ENCODE results near the gene PSD2. TPM values are rescaled to one million over a fixed set of nuclear protein-coding genes. Genes with fewer than 3 reads are reported as not detected.

Gene PSD2
- total RNA-seq, 1 experiment from 2014 or later: 0.79 TPM

- H3K9me3 ChIP-seq (ENCODE audit: control insufficient read depth in 1 of 2, insufficient read depth in 1 of 2, low read depth in 1 of 2, low read length in 2 of 2): no peaks in the 10 kb centered on the region
Measured at GRCh38 chr5:139844472-139845145, 49.0 kb downstream of the PSD2 start.

More at GRCh38 chr5:139844472-139845145, 49.0 kb downstream of the PSD2 start:
- Histone ChIP-seq H3K9ac (ENCODE audit: low read length) (no peak overlapping the region), H3K4me1 (ENCODE audit: control insufficient read depth in 1 of 2, insufficient read depth in 2 of 2, low read length in 2 of 2) (peaks cover 0 to 13% of the 10 kb centered on the region in 2 experiments; a peak in 2 of 4 replicates), H3K4me2 (ENCODE audit: low read length) (0 out of 2 replicates have a peak overlapping the region, but pooled peaks have one; percentile 29), H4K20me1 (ENCODE audit: insufficient read depth) (no peaks in the 10 kb centered on the region), H3K36me3 (ENCODE audit: control insufficient read depth in 1 of 2, insufficient read depth in 2 of 2, low read length in 2 of 2) (no peaks in the 10 kb centered on the region), H3K27me3 (ENCODE audit: insufficient read depth, low read length) (no peaks in the 10 kb centered on the region), H3K4me3 (replicated peaks in 1 of 2; ENCODE audit: low read depth in 1 of 2, low read length in 2 of 2) (no peak overlapping the region), H3K27ac (ENCODE audit: low read depth, low read length) (no peak overlapping the region), H2AFZ (ENCODE audit: low read depth, low read length, poor library complexity, severe bottlenecking) (peak overlapping the region; percentile 63), H3K9me2 (ENCODE audit: insufficient read depth) (no peaks in the 10 kb centered on the region), H3K79me2 (ENCODE audit: insufficient read depth, low read length) (no peaks in the 10 kb centered on the region)
- DNase-seq (ENCODE audit: low read depth, low spot score) (peak; percentile 79), ATAC-seq (peak; percentile 74)
- TF ChIP-seq RAD21 (IDR thresholded peaks at IDR 0.05; ENCODE audit: low read depth) (peak; percentile 88), SP1 (IDR thresholded peaks at IDR 0.05; ENCODE audit: low read depth) (no peak), CTCF (IDR thresholded peaks at IDR 0.05 in 2 of 3, conservative IDR thresholded peaks at IDR 0.05 in 1 of 3; ENCODE audit: borderline replicate concordance in 1 of 3, insufficient read depth in 1 of 3, low read depth in 2 of 3, low read length in 2 of 3) (peak; percentile 92 to 96 (median 95))
- CTCF ChIA-PET: interaction anchor here (1.4 to 2.9 kb wide), 3 partner anchors 57 to 124 kb away, joined by 5 to 12 read pairs (median 8); no protein-coding TSS in a partner anchor
- RAD21 ChIA-PET (ENCODE audit: low non-redundant PET in 1 of 2, low total read pairs in 2 of 2, uncharacterized antibody in 2 of 2, unreplicated experiment in 2 of 2): no interaction called here
- POLR2A ChIA-PET: no interaction called here
- BruUV-seq (replicated peaks): no TSS peak
- intact Hi-C loops (cut with micrococcal nuclease): loop anchor here (1.0 to 10.0 kb wide), 4 partner anchors 57 to 310 kb away; no protein-coding TSS in a partner anchor
